Endothelial cell (in vitro differentiated cells): Measurements from ENCODE around the gene MESP1. TPM values are rescaled to one million over a fixed set of nuclear protein-coding genes. Genes with fewer than 3 reads are reported as not detected.

ENCODE experiments used
- DNase-seq: peaks from one replicate; pipeline ENCODE4 v3.0.0; 2021; ENCODE audit warnings: low spot score
- H3K27ac Mint-ChIP-seq: one replicate; pipeline ENCODE4 v1.8.0; 2021; ENCODE audit warnings: mixed read lengths, inconsistent platforms; ENCODE audit not compliant: unreplicated experiment
- H3K27me3 Mint-ChIP-seq: one replicate; pipeline ENCODE4 v1.8.0; 2021; ENCODE audit warnings: mild to moderate bottlenecking, moderate library complexity, mixed read lengths, inconsistent platforms; ENCODE audit not compliant: unreplicated experiment
- H3K36me3 Mint-ChIP-seq: one replicate; pipeline ENCODE4 v1.8.0; 2021; ENCODE audit warnings: mild to moderate bottlenecking, low read depth, mixed read lengths, inconsistent platforms; ENCODE audit not compliant: unreplicated experiment
- H3K4me1 Mint-ChIP-seq: one replicate; pipeline ENCODE4 v1.8.0; 2021; ENCODE audit warnings: mild to moderate bottlenecking, mixed read lengths, inconsistent platforms; ENCODE audit not compliant: unreplicated experiment
- H3K4me3 Mint-ChIP-seq: one replicate; pipeline ENCODE4 v1.8.0; 2021; ENCODE audit warnings: mild to moderate bottlenecking, mixed read lengths, inconsistent platforms; ENCODE audit not compliant: unreplicated experiment
- H3K9me3 Mint-ChIP-seq: one replicate; pipeline ENCODE4 v1.8.0; 2021; ENCODE audit warnings: mixed read lengths, inconsistent platforms; ENCODE audit not compliant: unreplicated experiment
- total RNA-seq: library from RNA; stranded (reverse); fragmentation: NEBNext Ultra II Directional; extraction: Animal tissue kit (Norgen Biotek cat#: 25700); gene quantifications from one replicate; pipeline ENCODE4 v1.2.1, GENCODE V29; 2021; ENCODE audit not compliant: unreplicated experiment
- TF ChIP-seq, protein P1 (sequence below): fragments of 200-600 bp; sonication (generic); IDR thresholded peaks from one replicate; pipeline ENCODE4 v1.5.0; 2021; ENCODE audit warnings: antibody characterized with exemption; ENCODE audit not compliant: unreplicated experiment

The MESP1 gene
- total RNA-seq, 1 donor from 2014 or later, result not detected

DNA sequence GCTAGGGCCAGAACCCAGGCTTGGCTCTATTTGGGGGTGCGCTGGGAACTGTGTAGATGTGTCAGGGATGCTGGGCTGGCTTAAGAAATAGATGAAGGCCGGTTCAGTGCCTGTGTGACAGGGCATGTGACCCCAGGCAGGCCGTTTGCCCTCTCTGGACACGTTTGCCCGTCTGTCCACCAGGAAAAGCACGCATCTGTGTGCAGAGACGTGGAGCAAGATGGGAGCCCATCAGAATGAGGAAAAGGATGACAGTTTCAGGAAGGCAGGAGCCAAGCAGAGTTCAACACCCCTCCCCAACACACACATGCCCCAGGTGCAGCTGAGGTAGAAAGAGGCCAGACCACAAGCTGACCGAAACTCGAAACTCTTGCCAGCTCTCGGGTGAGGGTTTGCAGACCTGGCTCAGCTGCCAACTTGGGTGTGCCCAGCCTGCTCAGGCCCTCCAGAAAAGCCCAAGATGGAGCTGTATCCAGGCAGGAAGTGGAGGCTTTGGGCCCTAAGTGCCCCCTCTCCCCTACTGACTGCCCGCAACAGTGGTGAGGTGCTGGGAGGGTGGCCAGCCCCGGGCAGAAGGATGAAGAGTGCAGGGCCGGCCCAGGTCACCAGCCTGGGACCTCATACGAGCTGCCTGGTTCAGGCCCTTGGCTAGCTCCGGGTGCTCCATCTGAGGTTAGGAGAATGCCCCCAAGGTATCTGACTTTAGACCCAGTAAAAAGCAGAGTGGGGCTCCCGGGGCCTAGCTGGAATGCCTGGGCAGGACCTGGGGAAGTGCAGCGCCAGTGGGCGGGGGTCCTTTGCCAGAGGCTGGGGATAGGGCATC is 10.2 kb upstream of the MESP1 start:
- Mint-ChIP-seq H3K27me3 (peaks cover 9% of the 10 kb centered on the region), H3K9me3 (no peaks in the 10 kb centered on the region), H3K4me3 (no peak overlapping the region), H3K4me1 (peaks cover 20% of the 10 kb centered on the region), H3K36me3 (peaks cover 5% of the 10 kb centered on the region), H3K27ac (no peak overlapping the region)
- TF ChIP-seq, protein P1, sequence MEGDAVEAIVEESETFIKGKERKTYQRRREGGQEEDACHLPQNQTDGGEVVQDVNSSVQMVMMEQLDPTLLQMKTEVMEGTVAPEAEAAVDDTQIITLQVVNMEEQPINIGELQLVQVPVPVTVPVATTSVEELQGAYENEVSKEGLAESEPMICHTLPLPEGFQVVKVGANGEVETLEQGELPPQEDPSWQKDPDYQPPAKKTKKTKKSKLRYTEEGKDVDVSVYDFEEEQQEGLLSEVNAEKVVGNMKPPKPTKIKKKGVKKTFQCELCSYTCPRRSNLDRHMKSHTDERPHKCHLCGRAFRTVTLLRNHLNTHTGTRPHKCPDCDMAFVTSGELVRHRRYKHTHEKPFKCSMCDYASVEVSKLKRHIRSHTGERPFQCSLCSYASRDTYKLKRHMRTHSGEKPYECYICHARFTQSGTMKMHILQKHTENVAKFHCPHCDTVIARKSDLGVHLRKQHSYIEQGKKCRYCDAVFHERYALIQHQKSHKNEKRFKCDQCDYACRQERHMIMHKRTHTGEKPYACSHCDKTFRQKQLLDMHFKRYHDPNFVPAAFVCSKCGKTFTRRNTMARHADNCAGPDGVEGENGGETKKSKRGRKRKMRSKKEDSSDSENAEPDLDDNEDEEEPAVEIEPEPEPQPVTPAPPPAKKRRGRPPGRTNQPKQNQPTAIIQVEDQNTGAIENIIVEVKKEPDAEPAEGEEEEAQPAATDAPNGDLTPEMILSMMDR, result peak; percentile 20
- no peak for DNase-seq

DNA sequence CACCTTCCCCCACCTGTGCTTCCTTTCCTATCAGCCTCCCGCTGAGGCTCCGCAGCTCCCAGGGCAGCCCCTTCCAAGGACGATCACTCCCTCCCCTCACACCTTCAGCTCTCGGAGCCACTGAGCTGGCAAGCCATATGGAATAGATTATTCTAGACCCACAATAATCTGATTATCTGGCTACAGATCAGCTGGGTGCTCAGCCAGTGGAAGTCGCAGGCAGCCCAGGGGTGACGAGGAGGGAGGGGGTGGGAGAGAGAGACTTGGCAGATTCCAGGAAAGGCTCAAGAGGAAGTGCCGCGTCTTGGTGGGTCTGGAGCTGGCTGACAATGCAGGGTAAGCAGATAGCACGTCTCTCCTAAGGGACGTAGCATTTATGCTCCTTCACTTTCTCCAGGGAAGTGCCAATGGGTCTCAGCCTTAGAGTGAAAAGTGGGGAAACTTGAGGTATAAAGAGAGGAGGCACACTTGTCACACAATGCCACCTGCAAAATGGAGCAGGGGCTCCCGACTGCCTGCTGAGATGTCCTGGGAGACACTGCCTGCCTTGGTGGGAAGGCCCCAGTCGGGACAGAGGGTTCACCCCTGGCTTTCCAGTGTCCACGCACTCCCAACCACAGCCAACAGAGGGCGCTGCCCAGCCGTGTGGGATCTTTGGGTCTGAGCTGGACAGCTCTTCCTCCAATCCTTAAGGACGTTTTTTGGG is 9.4 kb upstream of the MESP1 start:
- Mint-ChIP-seq H3K27me3 (peaks cover 11% of the 10 kb centered on the region), H3K4me1 (peaks cover 19% of the 10 kb centered on the region), H3K4me3 (no peak overlapping the region), H3K9me3 (no peaks in the 10 kb centered on the region), H3K27ac (peak overlapping the region; percentile 15), H3K36me3 (peaks cover 5% of the 10 kb centered on the region)
- DNase-seq, result peak; percentile 95
- TF ChIP-seq, protein P1, result peak; percentile 91

DNA sequence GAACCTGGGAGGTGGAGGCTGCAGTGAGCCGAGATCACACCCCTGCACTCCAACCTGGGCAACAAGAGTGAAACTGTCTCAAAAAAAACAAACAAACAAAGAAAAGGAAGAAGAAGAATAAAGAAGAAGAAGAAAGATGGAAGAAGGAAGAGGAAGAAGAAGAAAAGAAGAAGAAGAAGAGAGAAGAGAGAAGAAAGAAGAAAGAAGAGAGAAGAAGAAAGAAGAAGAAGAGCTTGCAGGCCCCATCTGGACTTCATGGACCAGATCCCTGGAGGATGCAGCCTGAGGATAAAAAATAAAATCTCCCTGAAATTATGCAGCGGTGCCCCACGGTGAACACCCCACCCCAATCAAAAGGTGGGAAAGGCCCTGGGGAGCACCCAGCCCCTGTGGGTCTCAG is 8.8 kb upstream of the MESP1 start:
- Mint-ChIP-seq H3K27me3 (peaks cover 11% of the 10 kb centered on the region), H3K4me1 (peaks cover 17% of the 10 kb centered on the region), H3K4me3 (no peak overlapping the region), H3K9me3 (no peaks in the 10 kb centered on the region), H3K36me3 (peaks cover 5% of the 10 kb centered on the region), H3K27ac (no peak overlapping the region)
- TF ChIP-seq, protein P1, result no peak
- DNase-seq, result no peak

DNA sequence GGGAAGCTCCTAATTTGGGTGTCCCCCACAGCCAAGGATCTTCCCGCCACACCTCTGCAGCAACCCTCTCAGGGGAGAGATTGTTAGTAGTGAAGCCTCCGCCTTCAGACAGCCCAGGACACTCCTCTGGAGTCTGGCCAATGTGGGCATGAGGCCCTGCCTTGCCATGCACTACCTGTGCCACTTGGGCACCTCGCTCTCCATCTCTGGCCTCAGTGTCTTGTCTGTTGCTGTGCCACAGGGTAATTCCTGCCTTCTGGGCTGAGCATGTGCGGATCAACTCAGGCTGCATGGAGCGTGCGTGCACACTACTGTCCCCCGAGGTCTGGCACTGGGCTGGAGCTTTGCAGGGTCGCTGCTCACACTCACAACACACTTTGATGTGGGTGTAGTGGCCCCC is 7.9 kb upstream of the MESP1 start:
- no peak overlapping the region for H3K27ac Mint-ChIP-seq
- no peak overlapping the region for H3K4me3 Mint-ChIP-seq
- H3K9me3 Mint-ChIP-seq, result no peaks in the 10 kb centered on the region
- DNase-seq, result no peak
- H3K27me3 Mint-ChIP-seq, result peaks cover 11% of the 10 kb centered on the region
- TF ChIP-seq, protein P1, result no peak
- peaks cover 17% of the 10 kb centered on the region for H3K4me1 Mint-ChIP-seq
- H3K36me3 Mint-ChIP-seq, result peaks cover 4% of the 10 kb centered on the region

DNA sequence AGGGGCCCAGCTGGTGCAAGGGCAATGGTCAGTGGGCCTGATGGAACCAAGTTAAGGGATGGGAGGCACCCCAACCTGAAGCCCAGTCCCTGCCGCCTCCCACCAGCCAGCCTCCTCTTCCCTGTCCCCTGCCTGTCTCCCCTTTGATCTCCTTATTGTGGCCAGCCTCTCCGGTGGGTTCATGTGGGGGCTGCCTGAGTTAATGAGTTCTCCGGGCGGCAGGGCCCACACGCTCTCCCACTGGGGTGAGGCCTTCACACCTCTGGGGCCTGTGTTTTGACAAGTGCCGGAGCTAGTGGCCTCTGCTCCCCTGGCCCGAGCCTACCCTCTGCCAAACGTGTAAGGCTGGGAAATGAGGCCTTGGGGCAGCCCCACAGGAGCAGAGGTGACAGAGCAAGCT is 7.2 kb upstream of the MESP1 start:
- Mint-ChIP-seq H3K27me3 (peaks cover 11% of the 10 kb centered on the region), H3K4me3 (no peak overlapping the region), H3K36me3 (no peaks in the 10 kb centered on the region), H3K4me1 (peaks cover 17% of the 10 kb centered on the region), H3K27ac (no peak overlapping the region), H3K9me3 (no peaks in the 10 kb centered on the region)
- TF ChIP-seq, protein P1, result no peak
- no peak for DNase-seq
